ENCODE data around the gene ROR1.

ROR1 gene

GRCh38 chr1:63947904-63948303, 174.1 kb downstream of the ROR1 start:
- H3K4me3 ChIP-seq (ENCODE audit: low read depth, low read length), result no peak overlapping the region
- DNase-seq (ENCODE audit: low read depth, low spot score), result no peak
- POLR2A ChIA-PET, result no interaction called here
- TF ChIP-seq CTCF (IDR thresholded peaks at IDR 0.05; ENCODE audit: insufficient read depth, low read length, missing control alignments), result no peak
- CTCF ChIA-PET, result no interaction called here

GRCh38 chr1:63950023-63950422, 176.2 kb downstream of the ROR1 start:
- POLR2A ChIA-PET, result no interaction called here
- no peak for DNase-seq (ENCODE audit: low read depth, low spot score)
- H3K4me3 ChIP-seq (ENCODE audit: low read depth, low read length), result no peak overlapping the region
- no peak for TF ChIP-seq CTCF (IDR thresholded peaks at IDR 0.05; ENCODE audit: insufficient read depth, low read length, missing control alignments)
- CTCF ChIA-PET, result no interaction called here

- POLR2A ChIA-PET, result interaction anchor here (0.6 kb wide), 1 partner anchor 29 kb away, joined by 3 read pairs; no protein-coding TSS in a partner anchor
- no peak for TF ChIP-seq CTCF (IDR thresholded peaks at IDR 0.05; ENCODE audit: insufficient read depth, low read length, missing control alignments)
Observed at GRCh38 chr1:63951059-63951946, 177.5 kb downstream of the ROR1 start.

GRCh38 chr1:63954187-63954586, 180.4 kb downstream of the ROR1 start:
- no peak for DNase-seq (ENCODE audit: low read depth, low spot score)
- H3K4me3 ChIP-seq (ENCODE audit: low read depth, low read length), result no peak overlapping the region
- POLR2A ChIA-PET, result no interaction called here
- CTCF ChIA-PET, result no interaction called here
- TF ChIP-seq CTCF (IDR thresholded peaks at IDR 0.05; ENCODE audit: insufficient read depth, low read length, missing control alignments), result no peak

More at GRCh38 chr1:63951059-63951946, 177.5 kb downstream of the ROR1 start:
- CTCF ChIA-PET, result interaction anchor here (1.0 to 1.4 kb wide), 3 partner anchors 12 to 334 kb away, joined by 3 to 4 read pairs (median 4); no protein-coding TSS in a partner anchor
- no peak overlapping the region for H3K4me3 ChIP-seq (ENCODE audit: low read depth, low read length)
- no peak for DNase-seq (ENCODE audit: low read depth, low spot score)

GRCh38 chr1:63955370-63956145, 181.7 kb downstream of the ROR1 start:
- ChIA-PET POLR2A (no interaction called here), CTCF (interaction anchor here (0.8 to 1.2 kb wide), 2 partner anchors 17 to 182 kb away, joined by 3 read pairs; no protein-coding TSS in a partner anchor)
- no peak for DNase-seq (ENCODE audit: low read depth, low spot score)
- no peak overlapping the region for H3K4me3 ChIP-seq (ENCODE audit: low read depth, low read length)
- TF ChIP-seq CTCF (IDR thresholded peaks at IDR 0.05; ENCODE audit: insufficient read depth, low read length, missing control alignments), result no peak

- POLR2A ChIA-PET, result no interaction called here
- no peak for TF ChIP-seq CTCF (IDR thresholded peaks at IDR 0.05; ENCODE audit: insufficient read depth, low read length, missing control alignments)
- no peak for DNase-seq (ENCODE audit: low read depth, low spot score)
- no peak overlapping the region for H3K4me3 ChIP-seq (ENCODE audit: low read depth, low read length)
- CTCF ChIA-PET, result no interaction called here
Observed at GRCh38 chr1:63958556-63958955, 184.7 kb downstream of the ROR1 start.

All from AG04449 (cell line).